ENCODE measurements around the gene LARP6. TPM values are rescaled to one million over a fixed set of nuclear protein-coding genes. Genes with fewer than 3 reads are reported as not detected.
A peak's percentile ranks its signal among the peaks of the same experiment; 100 is the strongest.

LARP6 gene
- total and polyA plus RNA-seq, 2 of the 13 experiments (the other 11 are each of a cell fraction or from before 2014, with no cell fraction given): 2.9 to 8.2 TPM

GRCh38 chr15:70892002-70892911, 38.3 kb upstream of the LARP6 start, which contains the start of the genes LRRC49 and THAP10 (continued):
- TF ChIP-seq STAG1 (CRISPR knock-in tag; IDR thresholded peaks at IDR 0.05) (no peak), REST (IDR thresholded peaks at IDR 0.05; ENCODE audit: borderline replicate concordance in 1 of 2, low read depth in 1 of 2, low read length in 2 of 2) (no peak), ZNF660 (CRISPR knock-in tag; IDR thresholded peaks at IDR 0.05; ENCODE audit: borderline replicate concordance, low read depth) (no peak), ZNF24 (IDR thresholded peaks at IDR 0.05) (no peak), NONO (IDR thresholded peaks at IDR 0.05) (no peak), NONO (CRISPR knock-in tag; conservative IDR thresholded peaks at IDR 0.05) (peak; percentile 73; the same call in 1 of the 2 replicates), ZNF761 (CRISPR knock-in tag; conservative IDR thresholded peaks at IDR 0.05) (no peak), ZNF816 (CRISPR knock-in tag; IDR thresholded peaks at IDR 0.05; ENCODE audit: borderline replicate concordance) (no peak), ZNF790 (CRISPR knock-in tag; IDR thresholded peaks at IDR 0.05; ENCODE audit: borderline replicate concordance) (no peak), KLF9 (CRISPR knock-in tag; IDR thresholded peaks at IDR 0.05; ENCODE audit: low read depth) (no peak), ZNF556 (CRISPR knock-in tag; IDR thresholded peaks at IDR 0.05; ENCODE audit: borderline replicate concordance) (no peak; the same call in 1 of the 2 replicates), KMT2B (CRISPR knock-in tag; IDR thresholded peaks at IDR 0.05) (0 out of 2 replicates have a peak, but pooled peaks have one; percentile 74), AGO2 (optimal IDR thresholded peaks at IDR 0.05; ENCODE audit: low read depth, low read length) (no peak), MEIS2 (CRISPR knock-in tag; IDR thresholded peaks at IDR 0.05) (no peak)
- TF ChIP-seq, protein P1, sequence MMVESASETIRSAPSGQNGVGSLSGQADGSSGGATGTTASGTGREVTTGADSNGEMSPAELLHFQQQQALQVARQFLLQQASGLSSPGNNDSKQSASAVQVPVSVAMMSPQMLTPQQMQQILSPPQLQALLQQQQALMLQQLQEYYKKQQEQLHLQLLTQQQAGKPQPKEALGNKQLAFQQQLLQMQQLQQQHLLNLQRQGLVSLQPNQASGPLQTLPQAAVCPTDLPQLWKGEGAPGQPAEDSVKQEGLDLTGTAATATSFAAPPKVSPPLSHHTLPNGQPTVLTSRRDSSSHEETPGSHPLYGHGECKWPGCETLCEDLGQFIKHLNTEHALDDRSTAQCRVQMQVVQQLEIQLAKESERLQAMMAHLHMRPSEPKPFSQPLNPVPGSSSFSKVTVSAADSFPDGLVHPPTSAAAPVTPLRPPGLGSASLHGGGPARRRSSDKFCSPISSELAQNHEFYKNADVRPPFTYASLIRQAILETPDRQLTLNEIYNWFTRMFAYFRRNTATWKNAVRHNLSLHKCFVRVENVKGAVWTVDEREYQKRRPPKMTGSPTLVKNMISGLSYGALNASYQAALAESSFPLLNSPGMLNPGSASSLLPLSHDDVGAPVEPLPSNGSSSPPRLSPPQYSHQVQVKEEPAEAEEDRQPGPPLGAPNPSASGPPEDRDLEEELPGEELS (CRISPR knock-in tag; IDR thresholded peaks at IDR 0.05): no peak; the same call in 1 of the 2 replicates
- TF ChIP-seq, protein P2, sequence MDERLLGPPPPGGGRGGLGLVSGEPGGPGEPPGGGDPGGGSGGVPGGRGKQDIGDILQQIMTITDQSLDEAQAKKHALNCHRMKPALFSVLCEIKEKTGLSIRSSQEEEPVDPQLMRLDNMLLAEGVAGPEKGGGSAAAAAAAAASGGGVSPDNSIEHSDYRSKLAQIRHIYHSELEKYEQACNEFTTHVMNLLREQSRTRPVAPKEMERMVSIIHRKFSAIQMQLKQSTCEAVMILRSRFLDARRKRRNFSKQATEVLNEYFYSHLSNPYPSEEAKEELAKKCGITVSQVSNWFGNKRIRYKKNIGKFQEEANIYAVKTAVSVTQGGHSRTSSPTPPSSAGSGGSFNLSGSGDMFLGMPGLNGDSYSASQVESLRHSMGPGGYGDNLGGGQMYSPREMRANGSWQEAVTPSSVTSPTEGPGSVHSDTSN (CRISPR knock-in tag; IDR thresholded peaks at IDR 0.05): no peak
- TF ChIP-seq, protein P3, sequence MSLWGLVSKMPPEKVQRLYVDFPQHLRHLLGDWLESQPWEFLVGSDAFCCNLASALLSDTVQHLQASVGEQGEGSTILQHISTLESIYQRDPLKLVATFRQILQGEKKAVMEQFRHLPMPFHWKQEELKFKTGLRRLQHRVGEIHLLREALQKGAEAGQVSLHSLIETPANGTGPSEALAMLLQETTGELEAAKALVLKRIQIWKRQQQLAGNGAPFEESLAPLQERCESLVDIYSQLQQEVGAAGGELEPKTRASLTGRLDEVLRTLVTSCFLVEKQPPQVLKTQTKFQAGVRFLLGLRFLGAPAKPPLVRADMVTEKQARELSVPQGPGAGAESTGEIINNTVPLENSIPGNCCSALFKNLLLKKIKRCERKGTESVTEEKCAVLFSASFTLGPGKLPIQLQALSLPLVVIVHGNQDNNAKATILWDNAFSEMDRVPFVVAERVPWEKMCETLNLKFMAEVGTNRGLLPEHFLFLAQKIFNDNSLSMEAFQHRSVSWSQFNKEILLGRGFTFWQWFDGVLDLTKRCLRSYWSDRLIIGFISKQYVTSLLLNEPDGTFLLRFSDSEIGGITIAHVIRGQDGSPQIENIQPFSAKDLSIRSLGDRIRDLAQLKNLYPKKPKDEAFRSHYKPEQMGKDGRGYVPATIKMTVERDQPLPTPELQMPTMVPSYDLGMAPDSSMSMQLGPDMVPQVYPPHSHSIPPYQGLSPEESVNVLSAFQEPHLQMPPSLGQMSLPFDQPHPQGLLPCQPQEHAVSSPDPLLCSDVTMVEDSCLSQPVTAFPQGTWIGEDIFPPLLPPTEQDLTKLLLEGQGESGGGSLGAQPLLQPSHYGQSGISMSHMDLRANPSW (CRISPR knock-in tag; IDR thresholded peaks at IDR 0.05; ENCODE audit: borderline replicate concordance): no peak
- TF ChIP-seq, protein P4, sequence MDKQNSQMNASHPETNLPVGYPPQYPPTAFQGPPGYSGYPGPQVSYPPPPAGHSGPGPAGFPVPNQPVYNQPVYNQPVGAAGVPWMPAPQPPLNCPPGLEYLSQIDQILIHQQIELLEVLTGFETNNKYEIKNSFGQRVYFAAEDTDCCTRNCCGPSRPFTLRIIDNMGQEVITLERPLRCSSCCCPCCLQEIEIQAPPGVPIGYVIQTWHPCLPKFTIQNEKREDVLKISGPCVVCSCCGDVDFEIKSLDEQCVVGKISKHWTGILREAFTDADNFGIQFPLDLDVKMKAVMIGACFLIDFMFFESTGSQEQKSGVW (CRISPR knock-in tag; IDR thresholded peaks at IDR 0.05; ENCODE audit: borderline replicate concordance): no peak
